NCI-H2196 (cell line): ENCODE data around the gene CDC42BPG.

Experiments used
- DNase-seq: peaks from one replicate; lab custom pipeline; 2025; ENCODE audit not compliant: unreplicated experiment; lab: John Stamatoyannopoulos, UW

CDC42BPG gene

DNA sequence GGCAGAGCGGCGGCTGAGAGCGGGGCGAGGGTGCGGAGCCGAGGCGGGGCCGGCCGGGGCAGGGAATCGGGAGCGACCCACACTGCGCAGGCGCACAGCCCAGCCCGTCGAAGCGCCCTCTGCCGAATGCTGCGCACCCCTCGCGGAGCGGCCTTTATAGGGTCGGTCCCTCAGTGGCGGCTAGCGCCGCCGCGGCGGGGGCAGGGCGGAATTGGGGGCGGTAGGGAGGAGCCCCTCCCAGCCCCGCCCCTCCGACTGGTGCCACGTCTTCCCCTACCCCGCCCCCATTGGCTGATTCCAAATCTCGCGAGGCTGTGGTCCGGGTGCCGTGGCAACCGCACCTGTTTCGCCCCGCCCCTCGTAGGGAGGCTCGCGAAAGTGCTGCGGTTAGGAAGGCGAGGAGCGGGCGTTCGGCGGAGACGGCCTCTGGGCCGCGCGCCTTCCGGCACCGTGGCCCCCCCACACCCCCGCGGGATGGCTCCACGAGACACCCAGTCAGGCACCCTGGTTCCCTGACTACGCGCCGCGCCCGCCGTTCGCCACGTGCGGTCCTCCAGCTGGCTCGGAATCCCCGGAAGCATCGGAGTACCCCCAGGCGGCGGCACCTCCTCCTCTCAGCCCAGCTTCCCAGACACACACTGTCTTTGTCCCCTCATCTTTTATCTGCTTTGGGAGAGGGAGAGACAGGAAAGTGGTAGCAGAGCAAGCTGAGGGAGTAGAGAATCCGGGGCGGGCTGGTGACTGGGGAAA lies 34.2 kb upstream of the CDC42BPG start, which contains the start of gene EHD1:
TSS of gene EHD1 (minus strand) at position 128 of the 750 bp plus-strand sequence. CDS start 157 bp downstream, outside the sequence.
- DNase-seq = peak; percentile 99

DNA sequence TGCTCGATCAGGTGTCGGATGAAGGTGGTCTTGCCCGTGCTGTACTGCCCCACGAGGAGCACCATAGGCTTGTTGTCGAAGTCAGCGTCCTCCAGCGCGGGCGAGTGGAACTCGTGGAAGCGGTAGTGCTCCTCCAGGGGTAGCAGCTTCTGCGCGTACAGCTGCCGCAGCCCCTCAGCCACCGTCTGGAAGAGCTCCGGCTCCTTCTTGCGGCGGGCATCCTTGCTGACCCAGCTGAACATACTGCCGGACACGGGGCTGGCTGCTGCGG lies 33.7 kb upstream of the CDC42BPG start:
- DNase-seq = no peak

DNA sequence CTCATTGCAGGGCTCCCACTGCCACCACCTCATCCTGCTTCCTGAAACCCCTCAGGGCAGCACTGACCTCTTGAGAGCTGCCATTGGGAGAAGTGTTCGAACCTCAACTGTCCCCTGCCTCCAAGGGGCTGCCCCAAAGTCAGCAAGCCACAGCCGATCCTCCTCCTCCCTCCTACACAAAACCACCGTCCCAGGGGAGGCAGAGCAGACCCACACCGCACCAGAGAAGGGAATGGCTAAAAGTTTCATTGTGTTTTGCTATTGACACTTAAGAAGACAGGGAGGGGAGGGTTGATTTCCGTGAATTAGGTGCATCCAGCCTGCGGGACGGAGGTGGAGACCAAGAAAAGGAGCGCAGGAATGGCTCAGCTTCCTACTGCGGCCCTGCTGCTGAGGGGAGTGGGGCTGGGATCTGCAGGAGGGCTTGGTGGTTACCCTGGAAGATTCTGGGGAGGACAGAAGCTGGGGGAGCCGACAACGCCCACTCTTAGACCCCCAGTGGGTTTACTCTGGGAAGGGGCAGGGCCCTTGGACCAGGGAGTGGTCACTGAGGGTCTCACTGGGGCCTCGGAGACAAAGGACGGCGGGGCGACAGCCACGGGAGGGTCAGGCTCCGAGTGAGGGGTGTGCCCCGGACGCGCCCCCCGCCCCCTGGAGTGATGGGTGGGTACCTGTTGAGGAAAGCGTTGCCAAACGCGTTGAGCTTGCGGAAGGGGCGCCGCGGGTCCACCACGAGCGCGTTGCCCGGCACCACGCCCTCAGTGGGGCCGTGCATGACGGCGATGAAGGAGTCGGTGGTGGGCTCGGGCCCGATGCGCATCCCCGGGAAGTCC lies 33.2 kb upstream of the CDC42BPG start:
- no peak for DNase-seq

DNA sequence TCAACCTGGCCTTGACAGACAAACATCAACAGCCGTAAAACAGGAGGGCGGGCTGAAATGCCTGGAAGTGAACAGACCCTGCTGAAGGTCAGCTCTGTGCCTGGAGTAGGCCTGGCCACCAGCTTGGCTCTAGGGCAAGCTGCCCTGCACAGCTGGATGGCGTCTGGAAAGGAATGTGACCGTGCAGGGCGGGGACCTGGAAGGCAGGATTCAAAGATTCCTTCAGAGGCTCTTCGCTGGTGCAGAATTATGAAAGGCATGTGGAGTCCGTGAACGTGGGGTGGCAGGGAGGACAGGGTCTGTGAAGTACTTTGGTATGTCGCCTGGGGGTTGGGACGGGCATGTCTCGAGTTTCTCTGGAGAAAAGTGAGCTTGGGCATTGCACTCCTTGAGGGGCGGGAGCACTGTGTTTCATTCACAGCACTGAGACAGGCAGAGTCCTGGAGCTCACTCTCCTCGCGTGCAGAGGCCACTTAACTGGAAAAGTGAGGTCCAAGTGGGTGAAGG lies 32.4 kb upstream of the CDC42BPG start:
- DNase-seq = no peak

DNA sequence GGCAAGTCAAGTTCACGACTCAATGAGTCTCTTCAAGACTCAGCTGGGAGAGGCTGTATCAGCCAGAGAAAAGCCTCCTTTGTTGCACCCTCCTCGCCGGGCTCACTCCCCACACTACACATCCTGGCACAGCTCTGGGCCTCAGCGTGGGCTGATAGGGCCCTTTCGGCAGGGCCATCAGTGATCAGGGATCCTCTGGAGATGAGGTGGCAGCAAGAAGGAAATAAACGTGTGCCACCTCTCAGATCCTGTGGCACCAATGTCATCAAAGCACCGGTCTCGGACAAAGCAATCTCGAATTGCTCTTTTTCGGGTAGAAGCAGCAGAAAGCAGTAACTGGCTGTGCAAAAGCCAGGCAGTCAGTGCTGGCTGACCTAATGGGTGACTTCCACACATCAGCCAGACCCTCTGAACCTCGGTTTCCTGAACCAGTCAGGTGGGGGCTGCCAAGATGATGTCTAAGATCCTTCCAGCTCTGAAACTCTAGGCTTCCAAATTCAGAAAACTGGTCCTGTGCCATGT lies 31.8 kb upstream of the CDC42BPG start:
- no peak for DNase-seq

DNA sequence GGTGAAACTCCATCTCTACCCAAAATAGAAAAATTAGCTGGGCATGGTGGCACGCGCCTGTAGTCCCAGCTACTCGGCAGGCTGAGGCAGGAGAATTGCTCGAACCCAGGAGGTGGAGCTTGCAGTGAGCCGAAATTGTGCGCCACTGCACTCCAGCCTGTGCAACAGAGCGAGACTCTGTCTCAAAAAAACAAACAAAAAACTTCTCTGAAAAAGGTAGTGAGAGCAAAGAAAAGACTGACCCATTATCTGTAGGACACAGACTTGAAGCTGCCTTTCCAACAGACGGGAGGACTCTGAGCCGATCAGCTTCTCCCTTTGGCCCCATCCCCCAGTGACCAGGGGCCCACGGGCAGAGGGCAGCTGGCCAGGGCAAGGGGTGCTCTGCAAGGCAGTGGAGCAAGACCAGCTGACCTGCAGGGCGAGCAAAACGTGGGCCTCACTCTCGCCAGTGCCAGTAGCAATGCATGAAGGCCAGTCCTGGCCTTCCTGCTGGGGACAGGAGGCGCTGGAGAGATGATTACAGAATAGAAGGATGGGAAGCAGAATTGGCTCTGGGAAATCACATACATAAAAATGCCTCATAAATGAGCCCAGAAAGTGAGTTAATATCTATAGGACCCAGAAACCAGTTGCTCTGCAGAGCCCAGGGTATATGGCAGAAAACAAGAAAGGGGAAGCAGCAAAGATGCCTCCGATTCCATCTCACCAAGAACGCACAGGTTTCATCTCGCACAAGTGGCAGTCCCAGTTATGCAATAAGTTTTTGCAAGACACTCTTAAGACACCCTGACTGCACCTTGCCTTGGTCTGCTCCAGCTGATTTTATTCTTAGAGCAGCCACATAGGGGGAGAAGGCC lies 31.1 kb upstream of the CDC42BPG start:
- DNase-seq = no peak

DNA sequence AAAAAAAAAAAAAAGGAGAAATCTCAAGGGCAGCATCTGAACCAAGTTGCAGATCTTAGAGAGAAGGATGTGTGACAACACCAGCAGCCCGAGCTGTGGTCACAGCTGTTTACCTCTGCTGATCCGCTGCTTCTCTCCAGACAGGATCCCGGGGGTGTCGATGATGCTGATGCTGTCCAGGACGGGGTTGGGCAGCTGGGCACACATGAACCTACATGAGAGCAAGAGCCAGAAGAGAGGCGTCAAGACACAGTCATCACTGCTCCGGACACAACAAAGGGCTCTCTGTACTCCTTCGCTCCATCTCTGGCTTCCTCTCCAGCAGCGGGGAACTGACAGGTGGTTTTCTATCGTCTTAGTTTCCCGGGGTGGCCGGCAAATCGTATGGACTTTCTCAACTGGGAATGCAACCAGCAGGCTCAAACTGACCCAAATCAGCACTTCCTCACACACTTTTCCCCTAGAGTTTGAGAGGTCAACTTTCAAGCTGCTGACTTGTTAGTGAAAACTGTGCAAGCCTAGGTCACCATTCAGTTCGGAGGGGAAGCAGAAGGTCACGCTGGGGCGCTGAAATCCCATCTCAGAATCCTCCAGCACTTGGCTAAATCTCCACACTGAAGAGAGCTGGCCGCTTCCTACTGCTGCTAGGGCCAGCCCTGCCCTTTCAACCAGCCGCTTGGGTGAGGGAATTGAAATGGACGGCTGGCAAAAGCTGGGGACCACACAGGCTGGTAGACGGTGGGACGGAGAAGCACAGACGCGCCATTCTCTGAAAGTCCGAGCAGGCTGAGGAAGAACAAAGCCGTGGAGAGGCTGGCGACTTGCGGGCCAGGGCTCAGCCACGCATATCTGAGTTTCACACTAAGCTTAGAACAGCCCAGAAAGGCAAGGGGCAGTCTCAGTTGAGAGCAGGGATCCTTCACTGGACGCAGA lies 30.1 kb upstream of the CDC42BPG start:
- DNase-seq = no peak

DNA sequence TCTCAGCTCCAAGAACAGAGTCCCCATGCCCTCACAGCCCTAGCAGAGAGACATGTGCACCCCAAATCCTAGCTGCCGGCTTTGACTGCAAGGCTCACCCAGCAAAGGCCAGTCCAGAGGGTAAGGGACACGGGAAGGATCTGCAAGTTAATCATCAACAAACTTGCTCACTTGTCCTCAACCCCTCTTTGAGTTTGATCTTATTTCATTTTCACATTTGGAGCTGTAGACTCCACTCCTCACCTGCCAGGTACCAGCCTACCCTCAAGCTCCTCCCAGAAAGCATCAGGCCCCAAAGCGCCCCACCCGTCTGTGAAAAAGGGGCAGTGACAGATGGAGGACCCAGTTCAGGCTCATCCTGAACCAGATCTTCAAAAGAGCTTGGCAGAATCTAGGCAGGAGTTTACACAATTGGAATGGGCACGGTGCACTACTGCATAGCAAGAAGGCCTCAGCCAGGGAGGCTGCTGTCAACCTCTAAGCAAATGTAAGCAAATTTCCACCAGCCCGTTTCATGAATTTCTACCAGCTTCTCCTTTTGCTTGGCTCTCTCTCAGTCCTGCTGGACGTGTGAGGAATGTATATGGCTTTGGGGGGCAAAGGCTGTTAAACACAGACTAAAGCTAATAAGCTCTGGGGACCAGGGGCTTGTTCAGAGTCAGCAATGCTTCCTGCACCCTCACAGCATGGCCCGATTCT lies 28.5 kb upstream of the CDC42BPG start:
- no peak for DNase-seq

DNA sequence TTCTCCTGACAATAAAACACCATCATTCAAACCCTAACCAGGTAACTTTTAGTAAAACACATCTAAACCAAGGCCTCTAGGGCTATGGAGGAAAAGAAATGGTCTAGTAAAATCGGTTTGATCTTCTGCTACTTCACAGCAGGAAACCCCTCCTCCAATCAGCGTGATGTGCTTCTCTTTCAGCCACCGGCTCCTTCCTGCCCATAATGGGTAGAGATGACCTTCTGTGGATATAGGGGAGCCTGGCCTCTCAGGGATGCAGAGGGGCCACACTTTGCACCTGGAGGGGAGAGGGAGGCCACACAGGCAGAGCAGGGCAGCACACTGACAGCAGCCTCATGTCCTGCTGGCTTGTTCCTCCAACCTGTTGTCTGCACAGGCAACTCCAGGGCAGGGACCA lies 27.0 kb upstream of the CDC42BPG start:
- DNase-seq = no peak

DNA sequence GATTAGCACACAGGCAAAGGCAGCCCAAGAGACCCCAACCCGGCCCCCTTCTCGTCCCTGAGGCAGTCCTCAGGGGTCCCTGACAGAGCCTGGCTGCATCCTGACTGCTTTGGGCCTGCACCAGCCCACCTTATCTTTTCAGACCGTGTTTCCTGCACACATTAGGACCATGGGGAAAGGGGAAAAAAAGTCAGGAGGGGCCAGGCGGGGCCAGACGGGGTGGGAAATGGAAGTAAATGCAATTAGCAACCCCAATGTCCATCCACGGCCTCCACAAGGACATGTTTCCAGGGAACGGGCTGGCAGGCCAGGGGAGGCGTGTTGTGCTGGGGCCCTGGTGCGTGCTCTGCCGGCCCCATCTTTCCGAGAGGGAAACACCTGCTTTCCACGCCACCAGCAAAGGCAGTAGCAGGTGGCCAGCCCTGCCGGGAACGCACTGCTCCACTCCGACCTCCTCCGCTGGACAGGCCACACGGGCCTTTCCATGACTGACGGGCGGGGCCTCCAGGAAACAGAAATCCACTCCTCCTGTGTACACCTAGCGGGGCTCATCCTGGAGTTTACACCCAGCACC lies 26.5 kb upstream of the CDC42BPG start:
- no peak for DNase-seq

DNA sequence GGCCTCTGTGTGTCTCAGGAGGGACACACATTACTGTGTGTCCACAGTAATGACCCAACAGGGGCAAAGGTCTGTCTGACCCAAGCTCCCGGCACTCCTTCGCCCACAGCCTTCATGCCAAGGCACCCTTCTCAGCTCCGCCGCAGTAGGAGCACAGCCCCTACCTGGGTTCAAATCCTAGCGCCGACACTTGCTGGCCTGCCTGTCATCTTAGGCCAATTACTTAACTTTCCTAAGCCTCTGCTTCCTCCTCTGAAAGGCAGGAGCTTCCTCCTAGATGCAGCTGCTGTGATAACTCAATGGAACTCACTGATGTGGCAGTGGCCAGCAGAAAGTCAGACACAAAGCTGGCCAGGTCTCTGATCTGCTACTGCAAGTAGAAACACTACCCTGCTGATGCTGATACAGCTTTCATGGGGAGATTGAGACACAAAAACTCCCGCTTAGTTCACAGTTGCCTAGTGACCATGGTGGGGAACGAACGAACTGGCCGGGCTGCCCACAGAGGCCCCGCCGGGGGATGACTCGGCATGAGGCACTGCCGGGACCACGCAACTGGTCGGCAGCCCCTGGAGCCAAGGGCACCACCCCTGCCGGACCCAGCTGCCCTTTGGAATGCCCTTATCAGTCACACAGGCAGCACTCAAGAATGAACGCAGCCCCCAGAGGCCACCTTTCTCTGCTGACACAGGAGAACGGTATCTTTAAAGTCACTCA lies 25.9 kb upstream of the CDC42BPG start:
- DNase-seq = no peak

DNA sequence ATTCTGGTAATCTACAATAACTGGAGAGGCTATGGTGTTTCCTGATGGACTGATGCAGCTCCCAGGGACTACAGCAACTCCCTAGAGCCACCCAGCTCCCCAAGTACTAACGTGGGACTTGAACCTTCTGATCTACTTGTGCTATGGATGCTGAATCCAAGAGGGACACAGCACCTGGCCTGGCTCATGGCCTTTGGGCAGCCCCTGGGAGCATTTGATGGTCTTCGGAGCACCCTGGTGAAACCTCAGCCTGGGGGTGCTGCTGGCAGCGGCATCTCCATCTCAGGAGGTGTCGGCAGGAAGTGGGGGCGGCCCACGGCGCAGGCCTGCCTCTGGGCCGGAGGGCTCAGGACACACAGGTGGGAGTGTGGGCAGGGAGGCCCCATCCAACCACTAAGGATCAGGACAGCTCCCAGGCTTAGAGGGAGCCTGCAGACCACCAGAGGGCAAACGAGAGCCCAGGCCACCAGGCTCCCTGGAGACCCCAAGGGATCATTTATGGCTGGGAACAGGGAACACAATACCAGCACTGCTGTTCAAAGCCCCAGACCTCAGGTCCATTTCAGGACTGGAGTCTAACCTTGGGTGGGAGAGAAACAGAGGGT lies 25.2 kb upstream of the CDC42BPG start:
- DNase-seq = no peak

DNA sequence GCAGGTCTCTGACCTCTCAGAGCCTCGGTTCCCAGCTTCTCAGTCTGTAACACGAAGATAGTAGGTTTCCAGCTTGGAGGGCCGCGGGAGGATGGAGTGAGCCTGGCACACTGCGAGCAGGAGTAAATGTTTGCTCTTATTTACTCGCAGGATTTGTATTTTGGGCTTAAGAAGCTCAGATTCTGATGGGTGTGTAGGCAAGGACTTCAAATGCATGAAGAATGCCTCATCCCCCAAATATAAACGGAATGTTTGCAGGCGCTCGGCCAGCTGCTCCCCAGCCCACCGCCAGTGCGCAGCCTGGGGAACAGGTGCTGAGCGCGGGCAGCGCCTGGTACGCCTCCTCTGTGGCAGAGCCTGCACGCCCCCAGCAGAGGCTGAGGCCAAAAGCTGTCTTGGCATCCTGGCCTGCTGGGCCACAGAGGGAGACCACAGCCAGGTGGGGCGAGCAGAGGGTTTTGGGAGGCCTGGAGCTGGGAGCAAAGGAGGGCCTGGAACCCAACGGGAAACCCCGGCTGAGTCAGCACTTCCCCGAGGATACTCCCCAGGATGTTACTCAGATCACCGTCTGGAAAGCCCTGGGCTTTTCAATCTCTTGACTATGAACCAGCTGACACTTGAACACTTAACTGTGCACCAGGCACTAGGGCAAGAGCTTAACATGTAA lies 24.6 kb upstream of the CDC42BPG start:
- no peak for DNase-seq

DNA sequence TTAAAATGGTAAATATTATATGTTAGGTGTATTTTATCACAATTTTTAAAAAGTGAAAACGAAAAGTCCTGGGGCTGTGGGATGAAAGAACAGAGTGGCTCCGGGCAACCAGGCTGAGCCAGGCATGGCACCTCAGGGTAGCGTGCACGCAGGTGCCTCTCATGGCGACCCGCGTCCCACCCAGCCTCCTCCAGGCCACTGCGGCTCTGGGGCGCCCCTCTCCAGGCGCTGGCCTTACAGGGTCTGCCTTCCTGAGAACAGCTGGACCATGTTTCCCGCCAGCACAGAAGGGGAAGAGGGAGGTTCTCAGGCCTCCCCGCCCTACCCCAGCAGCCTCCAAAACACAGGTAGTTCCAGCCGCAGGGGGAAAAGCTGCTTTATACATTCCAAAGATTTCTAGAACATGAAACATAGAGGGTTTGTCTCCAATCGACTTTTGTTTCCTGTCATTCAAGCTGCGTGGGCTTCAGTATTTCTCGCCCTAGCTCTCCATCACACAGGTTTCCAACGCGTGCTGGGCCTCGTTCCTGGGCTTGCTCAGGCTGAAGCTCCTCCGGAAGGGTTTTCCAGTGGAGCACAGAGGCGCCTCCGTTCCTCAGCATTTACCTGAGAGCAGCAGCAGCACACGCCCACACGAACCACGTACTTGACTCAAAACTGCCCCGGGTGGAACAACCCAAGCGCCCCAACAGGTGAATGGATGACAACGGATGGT lies 23.5 kb upstream of the CDC42BPG start:
- DNase-seq = no peak

DNA sequence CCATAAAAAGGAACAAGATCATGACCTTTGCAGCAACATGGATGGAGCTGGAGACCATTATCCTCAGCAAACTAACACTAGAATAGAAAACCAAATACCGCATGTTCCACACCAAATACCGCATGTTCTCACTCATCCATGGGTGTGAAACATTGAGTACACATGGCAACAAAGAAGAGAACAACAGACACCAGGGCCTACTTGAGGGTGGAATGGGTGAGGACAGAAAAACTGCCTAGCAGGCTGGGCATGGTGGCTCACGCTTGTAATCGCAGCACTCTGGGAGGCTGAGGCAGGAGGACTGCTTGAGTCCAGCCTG lies 21.7 kb upstream of the CDC42BPG start:
- DNase-seq = no peak

DNA sequence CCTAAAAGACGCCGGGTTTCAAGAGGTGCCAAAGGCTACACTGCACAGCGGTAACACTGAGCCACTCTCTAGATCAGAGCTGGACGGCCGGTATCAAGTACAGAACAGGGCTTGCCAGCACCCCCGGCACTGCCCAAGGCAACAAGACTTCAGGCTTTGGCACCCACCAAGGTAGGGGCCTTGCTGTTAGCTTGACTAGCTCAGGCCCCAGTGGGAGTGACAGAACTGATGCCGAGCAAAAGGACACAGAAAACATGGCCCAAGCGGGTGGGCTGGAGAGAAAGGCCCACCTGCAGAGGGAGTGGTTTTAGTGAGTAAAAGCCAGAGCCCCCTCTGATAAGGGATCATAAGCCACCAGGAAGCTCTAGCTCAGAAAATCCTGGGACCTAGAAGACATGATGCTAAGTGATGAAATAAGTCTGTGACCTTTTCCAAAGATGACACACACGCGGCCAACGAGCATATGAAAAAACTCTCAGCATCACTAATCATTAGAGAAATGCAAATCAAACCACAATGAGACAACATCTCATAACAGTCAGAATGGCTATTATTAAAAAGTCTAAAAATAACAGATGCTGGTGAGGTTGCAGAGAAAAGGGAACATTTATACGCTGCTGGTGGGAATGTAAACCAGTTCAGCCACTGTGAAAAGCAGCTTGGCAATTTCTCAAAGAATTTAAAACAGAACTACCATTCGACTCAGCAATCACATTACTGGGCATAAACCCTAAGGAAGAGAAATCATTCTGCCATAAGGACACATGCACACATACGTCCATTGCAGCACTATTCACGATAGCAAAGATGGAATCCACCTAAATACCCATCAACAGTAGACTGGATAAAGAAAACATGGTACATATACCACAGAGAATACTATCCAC lies 21.1 kb upstream of the CDC42BPG start:
- DNase-seq = no peak
